Measurements from ENCODE around the gene PIK3CB.
"Not testable (repeated sequence)": the region's sequence is repeated elsewhere in the genome, so short reads cannot be mapped to it uniquely, and the experiment has no call there.

The PIK3CB gene

DNA sequence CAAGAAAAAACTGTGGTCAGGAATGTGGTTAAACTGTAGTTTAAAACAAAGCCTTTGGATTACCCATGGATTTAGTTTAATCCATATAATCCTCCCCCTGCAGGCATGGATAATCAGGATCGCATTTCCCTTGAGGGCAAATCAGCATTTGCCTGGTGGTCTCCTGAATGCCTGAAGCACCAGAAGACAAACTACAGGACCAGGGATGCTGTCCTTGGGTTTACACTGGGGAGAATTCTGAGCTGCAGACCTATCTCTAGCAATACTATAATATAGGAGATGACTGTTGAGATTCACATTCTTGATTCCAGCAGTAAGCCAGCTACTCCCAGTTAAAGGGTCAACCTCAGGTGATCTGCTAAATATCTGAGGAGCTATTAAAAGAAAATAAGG is 10.6 kb downstream of the PIK3CB start:
- DNase-seq (ENCODE audit: low spot score), result no peak
- TF ChIP-seq, protein P1, sequence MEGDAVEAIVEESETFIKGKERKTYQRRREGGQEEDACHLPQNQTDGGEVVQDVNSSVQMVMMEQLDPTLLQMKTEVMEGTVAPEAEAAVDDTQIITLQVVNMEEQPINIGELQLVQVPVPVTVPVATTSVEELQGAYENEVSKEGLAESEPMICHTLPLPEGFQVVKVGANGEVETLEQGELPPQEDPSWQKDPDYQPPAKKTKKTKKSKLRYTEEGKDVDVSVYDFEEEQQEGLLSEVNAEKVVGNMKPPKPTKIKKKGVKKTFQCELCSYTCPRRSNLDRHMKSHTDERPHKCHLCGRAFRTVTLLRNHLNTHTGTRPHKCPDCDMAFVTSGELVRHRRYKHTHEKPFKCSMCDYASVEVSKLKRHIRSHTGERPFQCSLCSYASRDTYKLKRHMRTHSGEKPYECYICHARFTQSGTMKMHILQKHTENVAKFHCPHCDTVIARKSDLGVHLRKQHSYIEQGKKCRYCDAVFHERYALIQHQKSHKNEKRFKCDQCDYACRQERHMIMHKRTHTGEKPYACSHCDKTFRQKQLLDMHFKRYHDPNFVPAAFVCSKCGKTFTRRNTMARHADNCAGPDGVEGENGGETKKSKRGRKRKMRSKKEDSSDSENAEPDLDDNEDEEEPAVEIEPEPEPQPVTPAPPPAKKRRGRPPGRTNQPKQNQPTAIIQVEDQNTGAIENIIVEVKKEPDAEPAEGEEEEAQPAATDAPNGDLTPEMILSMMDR (IDR thresholded peaks at IDR 0.05; ENCODE audit: borderline replicate concordance, control extremely low read depth, extremely low read depth, insufficient read depth, missing control alignments), result no peak
- in situ Hi-C loops (cut with MboI; ENCODE audit: low sequenced_read_pairs, unreplicated experiment), result no loop called here

DNA sequence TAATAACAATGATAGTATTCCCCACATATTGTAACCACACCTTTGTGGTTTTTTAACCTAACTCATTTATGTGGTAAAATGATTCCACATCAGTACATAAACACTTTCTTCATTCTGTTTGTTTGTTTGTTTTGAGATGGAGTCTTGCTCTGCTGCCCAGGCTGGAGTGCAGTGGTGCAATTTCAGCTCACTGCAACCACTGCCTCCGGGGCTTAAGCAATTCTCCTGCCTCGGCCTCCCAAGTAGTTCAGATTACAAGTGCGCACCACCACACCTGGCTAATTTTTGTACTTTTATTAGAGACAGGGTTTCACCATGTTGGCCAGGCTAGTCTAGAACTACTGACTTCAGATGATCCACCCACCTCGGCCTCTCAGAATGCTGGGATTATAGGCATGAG is 14.3 kb downstream of the PIK3CB start:
- in situ Hi-C loops (cut with MboI; ENCODE audit: low sequenced_read_pairs, unreplicated experiment); DNase-seq (ENCODE audit: low spot score): not testable (repeated sequence)

DNA sequence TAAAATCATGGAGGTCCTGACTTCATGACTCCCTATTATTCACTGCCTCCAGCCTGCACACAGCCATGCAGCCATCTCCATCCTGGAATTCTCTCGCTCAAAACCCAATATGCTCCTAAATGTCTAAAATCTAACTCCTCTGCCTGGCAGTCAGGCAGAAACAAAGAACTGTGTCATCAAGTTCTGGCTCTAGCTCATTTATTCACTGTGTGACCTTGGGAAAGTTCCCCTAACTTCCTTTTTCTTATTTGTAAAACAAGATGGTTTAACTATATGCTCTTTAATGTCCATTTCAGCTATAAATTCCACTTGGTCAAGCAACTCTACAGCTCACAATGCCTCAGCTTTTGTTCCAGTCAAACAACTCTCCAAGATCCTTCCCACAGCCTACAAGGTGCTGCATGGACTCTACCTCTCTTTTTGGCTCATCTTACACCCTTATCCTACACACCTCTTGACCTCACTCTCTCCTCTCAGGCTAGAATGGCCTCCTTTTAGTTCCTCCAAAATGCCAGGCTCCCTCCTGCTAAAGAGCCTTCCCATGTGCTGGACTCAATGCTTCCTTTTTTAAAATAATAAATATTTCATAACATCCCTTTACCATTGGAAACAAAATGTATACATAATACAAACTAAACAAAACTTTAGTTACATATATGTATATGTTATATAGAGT is 16.4 kb downstream of the PIK3CB start:
- no peak for DNase-seq (ENCODE audit: low spot score)
- TF ChIP-seq, protein P1 (IDR thresholded peaks at IDR 0.05; ENCODE audit: borderline replicate concordance, control extremely low read depth, extremely low read depth, insufficient read depth, missing control alignments), result no peak
- in situ Hi-C loops (cut with MboI; ENCODE audit: low sequenced_read_pairs, unreplicated experiment), result no loop called here

DNA sequence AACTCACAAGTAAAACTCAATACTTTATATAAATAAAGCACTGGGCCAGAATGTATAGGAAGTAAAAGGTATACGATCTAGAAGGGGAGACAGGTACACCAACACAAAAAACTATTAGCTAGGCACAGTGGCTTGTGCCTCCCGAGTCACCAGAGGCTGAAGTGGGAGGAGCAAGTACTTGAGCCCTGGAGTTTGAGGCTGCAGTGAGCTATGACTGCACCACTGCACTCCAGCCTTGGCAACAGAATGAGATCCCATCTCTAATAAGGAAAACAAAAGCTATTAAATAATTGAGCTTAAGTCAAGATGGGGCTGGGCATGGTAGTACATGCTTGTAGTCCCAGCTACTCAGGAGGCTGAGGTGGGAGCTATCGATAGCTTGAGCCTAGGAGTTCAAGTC is 17.0 kb downstream of the PIK3CB start:
- DNase-seq (ENCODE audit: low spot score), result no peak
- in situ Hi-C loops (cut with MboI; ENCODE audit: low sequenced_read_pairs, unreplicated experiment), result no loop called here
- TF ChIP-seq, protein P1 (IDR thresholded peaks at IDR 0.05; ENCODE audit: borderline replicate concordance, control extremely low read depth, extremely low read depth, insufficient read depth, missing control alignments), result no peak

DNA sequence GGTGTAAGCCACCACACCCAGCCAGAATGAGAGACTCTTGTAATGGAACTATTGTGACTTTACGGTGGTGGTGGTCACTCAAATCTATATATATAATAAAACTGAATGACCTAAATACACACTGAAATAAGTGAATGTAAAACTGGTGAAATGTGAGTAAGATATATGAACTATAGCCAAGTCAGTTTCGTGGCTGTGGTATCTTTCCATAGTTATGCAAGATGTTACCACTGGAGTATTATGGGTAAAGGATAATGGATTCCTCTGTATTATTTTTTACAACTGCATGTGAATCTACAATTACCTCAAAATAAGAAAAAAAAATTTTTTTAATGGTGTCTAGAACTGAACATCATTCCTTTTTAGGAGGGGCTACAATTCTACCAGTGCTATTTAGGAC is 21.9 kb downstream of the PIK3CB start:
- no peak for DNase-seq (ENCODE audit: low spot score)
- TF ChIP-seq, protein P1 (IDR thresholded peaks at IDR 0.05; ENCODE audit: borderline replicate concordance, control extremely low read depth, extremely low read depth, insufficient read depth, missing control alignments), result no peak
- in situ Hi-C loops (cut with MboI; ENCODE audit: low sequenced_read_pairs, unreplicated experiment), result no loop called here

DNA sequence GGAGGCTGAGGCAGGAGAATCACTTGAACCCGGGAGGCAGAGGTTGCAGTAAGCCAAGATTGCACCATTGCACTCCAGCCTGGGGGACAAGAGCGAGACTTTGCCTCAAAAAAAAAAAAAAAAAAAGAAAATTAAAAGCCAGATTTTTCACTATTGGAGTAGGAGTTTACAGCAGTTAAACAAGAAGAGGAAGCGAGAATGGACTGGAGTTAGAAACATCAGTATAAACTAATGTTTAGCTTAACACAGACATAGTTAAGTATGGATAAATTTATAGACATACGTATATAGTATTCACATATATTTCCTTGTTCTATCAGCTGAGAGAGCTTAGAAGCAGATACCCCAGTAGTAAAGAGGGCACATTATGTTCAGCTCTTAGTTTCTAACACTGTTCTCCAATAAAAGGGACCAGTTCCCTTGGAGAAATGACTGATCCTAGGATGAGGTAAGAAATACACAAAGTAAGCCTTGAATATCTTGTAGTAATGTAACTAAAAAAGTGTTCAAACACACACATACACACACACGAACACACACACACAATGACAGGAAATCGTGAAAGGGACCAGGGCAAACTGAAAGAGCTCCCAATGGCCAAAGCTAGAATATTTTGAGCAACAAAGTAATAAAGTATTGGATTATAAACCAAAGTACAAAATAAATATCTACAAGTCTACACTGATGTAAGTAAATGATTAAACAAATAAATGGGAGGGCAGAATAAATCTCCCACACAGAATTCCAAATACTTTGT is 25.1 kb downstream of the PIK3CB start:
- TF ChIP-seq, protein P1 (IDR thresholded peaks at IDR 0.05; ENCODE audit: borderline replicate concordance, control extremely low read depth, extremely low read depth, insufficient read depth, missing control alignments), result no peak
- no peak for DNase-seq (ENCODE audit: low spot score)
- in situ Hi-C loops (cut with MboI; ENCODE audit: low sequenced_read_pairs, unreplicated experiment), result no loop called here

DNA sequence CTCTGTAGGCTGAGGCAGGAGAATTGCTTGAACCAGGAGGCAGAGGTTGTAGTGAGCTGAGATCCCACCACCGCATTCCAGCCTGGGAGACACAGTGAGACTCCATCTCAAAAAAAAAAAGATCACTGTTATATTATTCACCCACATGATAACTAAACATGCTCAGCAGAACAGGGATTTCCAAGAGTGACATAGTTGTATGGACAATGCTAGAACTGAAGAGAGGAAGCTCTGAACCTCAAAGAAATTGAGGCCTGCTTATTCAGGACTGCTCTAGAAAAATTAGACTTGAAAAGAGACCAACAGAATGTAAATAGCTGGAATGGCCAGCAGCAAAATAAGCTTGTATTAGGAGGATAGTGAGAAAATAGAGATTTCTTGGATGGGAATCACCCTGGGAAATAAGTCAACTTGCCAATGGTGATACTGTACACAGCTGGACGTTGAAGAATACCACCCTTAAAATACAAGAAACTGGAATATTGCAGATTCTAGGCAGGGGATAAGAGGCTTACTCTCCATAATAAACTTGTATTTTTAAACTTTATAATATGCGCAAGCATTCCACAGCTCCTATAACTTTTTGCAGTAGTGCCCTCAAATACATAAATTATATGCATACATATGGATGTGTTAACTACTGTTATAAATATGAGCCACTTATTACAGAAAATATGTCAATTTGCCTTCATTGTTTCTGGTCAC is 28.2 kb downstream of the PIK3CB start:
- DNase-seq (ENCODE audit: low spot score), result no peak
- in situ Hi-C loops (cut with MboI; ENCODE audit: low sequenced_read_pairs, unreplicated experiment), result no loop called here
- TF ChIP-seq, protein P1 (IDR thresholded peaks at IDR 0.05; ENCODE audit: borderline replicate concordance, control extremely low read depth, extremely low read depth, insufficient read depth, missing control alignments), result no peak

Measured in GM13976 (cell line).